Subcutaneous abdominal adipose tissue (tissue), 5 donors: Measurements from ENCODE around the gene SNED1.

ENCODE experiments used
- H3K27ac ChIP-seq: one replicate; pipeline ENCODE4 v1.7.0; 2013; ENCODE audit warnings: low read depth, mild to moderate bottlenecking, inconsistent platforms, low read length, moderate library complexity
- H3K27me3 ChIP-seq, 5 donors: one replicate each; pipeline ENCODE4 v1.7.0; 2013; ENCODE audit warnings: low read length in 5 of 5, inconsistent platforms in 1 of 5; ENCODE audit not compliant: control insufficient read depth in 5 of 5, insufficient read depth in 4 of 5
- H3K36me3 ChIP-seq, 5 donors: one replicate each; pipeline ENCODE4 v1.7.0; 2013; ENCODE audit warnings: low read length in 5 of 5; ENCODE audit not compliant: control insufficient read depth in 5 of 5, insufficient read depth in 5 of 5
- H3K4me1 ChIP-seq, 5 donors: one replicate each; pipeline ENCODE4 v1.7.0; 2013; ENCODE audit warnings: low read length in 5 of 5, mild to moderate bottlenecking in 3 of 5, moderate library complexity in 1 of 5; ENCODE audit not compliant: control insufficient read depth in 5 of 5, insufficient read depth in 5 of 5
- H3K4me3 ChIP-seq, 5 donors: one replicate each; pipeline ENCODE4 v1.7.0; 2013; ENCODE audit warnings: low read length in 5 of 5, low read depth in 1 of 5
- H3K9ac ChIP-seq, 5 donors: one replicate each; pipeline ENCODE4 v1.7.0; 2013; ENCODE audit warnings: low read length in 5 of 5, mild to moderate bottlenecking in 4 of 5, moderate library complexity in 3 of 5
- H3K9me3 ChIP-seq, 5 donors: one replicate each; pipeline ENCODE4 v1.7.0; 2013; ENCODE audit warnings: low read length in 5 of 5; ENCODE audit not compliant: control insufficient read depth in 5 of 5
- donor health status: healthy.
- donor health status: healthy.
- donor health status: healthy.
- donor health status: healthy.
- donor health status: healthy.

SNED1 gene

DNA sequence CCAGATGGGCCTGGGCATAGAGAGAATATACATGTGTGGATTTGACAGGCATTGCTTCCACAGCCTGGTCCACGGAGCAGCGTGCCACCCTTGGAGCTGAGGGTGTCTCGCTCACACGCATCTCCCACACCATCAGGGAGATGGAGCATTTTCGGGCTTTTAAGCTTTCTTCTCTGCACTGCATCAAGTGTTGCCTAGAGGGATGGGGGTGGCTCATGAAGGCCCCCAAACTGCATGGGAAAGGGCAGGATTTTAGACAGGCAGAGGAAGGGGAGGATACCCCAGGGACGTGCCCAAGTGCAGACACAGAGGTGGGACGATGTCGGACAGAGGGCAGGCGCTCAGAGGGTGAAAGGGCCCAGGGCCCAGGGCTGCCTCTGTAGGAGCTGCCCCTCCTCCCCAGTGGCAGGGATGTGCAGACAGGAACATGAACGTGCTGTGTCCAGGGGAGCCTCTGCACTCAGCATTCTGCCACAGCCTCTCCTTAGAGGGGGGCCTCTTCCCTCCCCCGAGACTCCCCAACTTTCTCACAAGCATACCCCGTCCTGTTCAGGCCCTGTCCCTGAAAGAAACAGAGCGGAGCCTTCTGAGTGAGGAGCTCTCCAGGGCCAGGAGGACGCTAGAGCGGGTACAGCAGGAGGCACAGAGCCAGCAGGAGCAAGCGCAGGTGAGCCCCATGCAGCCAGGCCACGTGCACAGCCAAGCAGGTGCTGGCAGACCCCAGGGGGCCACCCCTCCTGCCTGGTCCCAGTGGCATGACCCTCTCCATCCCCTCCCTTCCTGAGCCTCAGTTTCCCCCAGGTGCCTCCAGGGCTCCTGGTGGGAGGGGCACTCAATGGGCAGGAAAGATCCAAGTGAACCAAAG lies 42.9 kb upstream of the SNED1 start:
- no peaks in the 10 kb centered on the region for H3K9me3 ChIP-seq
- H3K9ac ChIP-seq: no peak overlapping the region
- H3K27me3 ChIP-seq: peaks cover 0 to 2% (median 0%) of the 10 kb centered on the region in 5 donors
- H3K36me3 ChIP-seq: no peaks in the 10 kb centered on the region
- no peak overlapping the region for H3K4me3 ChIP-seq
- no peak overlapping the region for H3K27ac ChIP-seq
- peaks cover 0 to 26% (median 17%) of the 10 kb centered on the region in 5 donors for H3K4me1 ChIP-seq

DNA sequence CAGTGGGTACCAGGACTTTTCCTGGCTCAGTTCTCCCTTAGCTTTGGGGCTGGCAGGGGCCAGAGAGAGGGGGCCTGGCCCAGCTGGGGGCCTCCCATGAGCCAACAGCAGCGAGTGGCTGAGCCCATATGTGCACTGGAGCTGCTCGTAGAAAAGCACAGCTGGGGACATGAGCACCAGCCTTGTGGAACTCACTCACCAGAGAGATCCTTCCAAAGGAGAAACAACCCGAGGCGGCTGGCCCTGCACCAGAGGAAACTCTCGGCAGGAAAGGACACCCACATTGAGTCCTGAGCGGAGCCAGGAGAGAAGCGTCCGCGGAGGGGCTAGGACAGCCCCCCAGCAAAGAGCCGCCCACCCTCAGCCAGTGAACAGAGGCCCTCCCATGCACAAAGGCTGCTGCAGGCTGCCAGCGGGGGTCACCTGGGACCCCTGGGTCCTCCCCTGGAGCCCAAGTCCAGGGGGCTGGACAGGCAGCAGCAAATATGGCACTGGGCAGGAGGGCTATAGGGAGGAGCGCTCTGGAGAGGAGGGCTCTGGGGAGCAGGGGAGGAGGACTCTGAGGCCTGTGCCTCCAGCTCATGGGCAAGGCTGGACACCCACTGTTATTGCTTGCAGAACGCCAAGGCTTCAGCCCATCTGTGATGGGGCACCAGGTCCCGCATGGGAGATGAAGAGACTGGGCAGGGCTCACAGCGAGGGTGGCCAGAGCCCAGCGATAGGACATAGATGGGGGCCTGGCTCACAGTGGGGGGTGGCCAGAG lies 42.1 kb upstream of the SNED1 start:
- H3K4me1 ChIP-seq: peaks cover 5 to 33% (median 22%) of the 10 kb centered on the region in 5 donors
- no peak overlapping the region for H3K27ac ChIP-seq
- no peak overlapping the region for H3K9ac ChIP-seq
- H3K4me3 ChIP-seq: no peak overlapping the region
- H3K9me3 ChIP-seq: no peaks in the 10 kb centered on the region
- no peaks in the 10 kb centered on the region for H3K36me3 ChIP-seq
- H3K27me3 ChIP-seq: no peaks in the 10 kb centered on the region

DNA sequence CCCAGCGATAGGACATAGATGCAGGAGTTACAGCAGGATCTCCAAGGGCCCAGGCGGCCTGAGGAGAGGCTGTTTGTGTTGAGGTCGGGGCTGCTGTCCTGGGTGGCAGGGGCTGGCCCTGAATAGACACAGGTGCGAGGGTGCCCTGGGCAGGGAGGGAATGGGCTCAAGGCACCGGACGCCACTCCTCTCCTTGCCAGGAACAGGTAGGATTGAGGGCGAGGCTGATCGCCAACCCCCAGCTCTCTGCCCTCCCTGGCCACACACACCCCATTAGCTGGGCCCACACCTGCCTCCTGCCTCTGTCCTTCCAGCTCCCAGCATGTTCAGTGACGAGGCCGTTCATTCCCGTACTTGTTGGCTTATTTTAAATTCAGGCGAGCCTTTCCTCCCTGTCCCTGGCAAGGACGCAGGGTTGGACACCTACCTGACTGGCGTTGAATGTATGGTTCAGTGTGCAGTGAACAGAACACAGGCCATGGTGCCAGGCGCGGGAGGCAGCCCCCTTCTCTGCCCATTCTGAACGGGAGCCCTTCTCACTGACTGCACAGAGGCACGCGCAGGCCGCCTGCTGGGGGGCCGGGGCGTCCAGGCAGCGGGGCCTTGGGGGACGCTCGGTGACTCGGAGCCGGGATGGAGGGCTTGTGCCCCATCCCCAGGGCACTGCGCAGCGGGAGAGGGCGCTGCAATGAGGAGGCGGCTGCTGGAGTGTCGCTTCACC lies 41.3 kb upstream of the SNED1 start:
- peaks cover 10 to 41% (median 29%) of the 10 kb centered on the region in 5 donors for H3K4me1 ChIP-seq
- no peak overlapping the region for H3K27ac ChIP-seq
- H3K36me3 ChIP-seq: no peaks in the 10 kb centered on the region
- no peak overlapping the region for H3K9ac ChIP-seq
- no peak overlapping the region for H3K4me3 ChIP-seq
- H3K27me3 ChIP-seq: no peaks in the 10 kb centered on the region
- no peaks in the 10 kb centered on the region for H3K9me3 ChIP-seq

DNA sequence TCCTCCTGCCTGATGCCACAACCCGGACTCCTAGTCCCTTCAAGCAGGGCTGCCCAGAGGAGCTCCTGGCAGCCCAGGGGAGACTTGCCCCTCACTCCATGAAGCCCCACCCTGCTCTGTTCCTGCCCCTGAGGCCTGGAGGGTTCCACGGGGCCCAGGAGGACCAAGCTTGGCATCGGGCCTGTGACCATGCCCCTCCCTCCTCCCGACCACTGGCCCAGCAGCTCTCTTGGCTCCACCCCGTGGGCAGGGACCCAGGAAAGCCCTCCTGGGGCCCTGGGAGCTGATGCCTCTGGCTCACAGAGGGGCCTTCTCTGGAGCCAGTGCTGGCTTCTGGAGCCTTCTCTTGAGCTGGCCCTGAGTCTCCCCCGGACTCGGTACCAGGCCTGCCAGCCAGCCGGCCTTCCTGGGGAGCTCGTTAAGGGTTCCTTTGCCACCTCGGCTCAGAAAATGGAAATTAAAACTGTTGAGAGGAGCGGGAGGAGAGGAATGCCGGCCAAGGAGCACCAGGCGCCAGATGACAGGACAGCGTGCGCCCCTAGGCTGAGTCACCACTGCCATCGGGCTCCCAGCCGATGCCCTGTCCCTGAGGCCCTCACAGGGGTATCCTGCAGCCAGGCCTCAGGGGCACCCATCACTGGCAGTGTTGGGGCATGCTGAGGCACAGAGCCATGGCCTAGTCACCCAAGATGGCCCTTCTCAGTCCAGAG lies 40.6 kb upstream of the SNED1 start:
- Histone ChIP-seq H3K9ac (no peak overlapping the region), H3K4me1 (peaks cover 10 to 47% (median 35%) of the 10 kb centered on the region in 5 donors), H3K27ac (no peak overlapping the region), H3K9me3 (no peaks in the 10 kb centered on the region), H3K4me3 (no peak overlapping the region), H3K36me3 (no peaks in the 10 kb centered on the region), H3K27me3 (no peaks in the 10 kb centered on the region)

DNA sequence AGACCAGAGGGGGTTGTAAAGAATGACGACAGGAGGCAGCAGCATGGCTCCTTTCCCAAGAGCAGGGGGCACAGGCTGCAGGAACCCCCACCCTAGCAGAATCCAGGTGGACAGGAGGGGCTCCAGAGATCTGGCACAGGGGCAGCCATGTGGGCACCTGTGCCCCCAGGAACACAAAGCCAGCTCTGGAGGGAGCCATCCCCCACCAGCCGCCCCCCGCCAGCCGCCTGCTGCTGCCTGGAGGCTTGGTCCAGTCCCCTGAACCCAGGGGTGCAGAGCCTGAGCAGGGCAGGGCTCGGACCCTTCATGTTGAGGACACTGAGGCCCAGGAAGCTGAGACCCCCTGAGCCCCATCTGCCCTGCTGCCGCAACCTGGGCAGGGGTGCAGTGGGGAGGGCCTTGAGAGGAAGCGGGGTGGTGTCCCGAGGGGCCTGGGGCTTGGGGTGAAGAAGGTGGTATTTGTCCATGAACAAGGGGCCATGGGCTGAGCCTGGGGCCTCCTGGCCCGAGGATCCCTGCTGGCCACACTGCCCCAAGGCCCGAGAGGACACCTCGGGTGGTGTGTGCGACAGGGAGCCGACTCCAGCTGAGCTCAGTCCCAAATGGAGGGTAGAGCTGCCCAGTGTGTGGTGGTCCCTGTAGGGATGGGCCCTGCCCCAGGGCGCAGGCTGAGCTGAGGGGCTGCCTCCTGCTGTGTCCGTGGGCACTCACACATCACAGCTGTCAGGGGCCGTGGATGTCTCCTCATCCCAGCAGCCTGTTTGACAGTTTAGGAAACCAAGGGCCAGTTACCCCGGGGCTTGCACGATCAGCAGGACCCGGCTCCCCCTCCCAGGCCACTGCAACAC lies 39.8 kb upstream of the SNED1 start:
- Histone ChIP-seq H3K4me3 (no peak overlapping the region), H3K27ac (no peak overlapping the region), H3K27me3 (no peaks in the 10 kb centered on the region), H3K36me3 (no peaks in the 10 kb centered on the region), H3K9ac (no peak overlapping the region), H3K4me1 (peaks cover 10 to 50% (median 36%) of the 10 kb centered on the region in 5 donors), H3K9me3 (no peaks in the 10 kb centered on the region)

DNA sequence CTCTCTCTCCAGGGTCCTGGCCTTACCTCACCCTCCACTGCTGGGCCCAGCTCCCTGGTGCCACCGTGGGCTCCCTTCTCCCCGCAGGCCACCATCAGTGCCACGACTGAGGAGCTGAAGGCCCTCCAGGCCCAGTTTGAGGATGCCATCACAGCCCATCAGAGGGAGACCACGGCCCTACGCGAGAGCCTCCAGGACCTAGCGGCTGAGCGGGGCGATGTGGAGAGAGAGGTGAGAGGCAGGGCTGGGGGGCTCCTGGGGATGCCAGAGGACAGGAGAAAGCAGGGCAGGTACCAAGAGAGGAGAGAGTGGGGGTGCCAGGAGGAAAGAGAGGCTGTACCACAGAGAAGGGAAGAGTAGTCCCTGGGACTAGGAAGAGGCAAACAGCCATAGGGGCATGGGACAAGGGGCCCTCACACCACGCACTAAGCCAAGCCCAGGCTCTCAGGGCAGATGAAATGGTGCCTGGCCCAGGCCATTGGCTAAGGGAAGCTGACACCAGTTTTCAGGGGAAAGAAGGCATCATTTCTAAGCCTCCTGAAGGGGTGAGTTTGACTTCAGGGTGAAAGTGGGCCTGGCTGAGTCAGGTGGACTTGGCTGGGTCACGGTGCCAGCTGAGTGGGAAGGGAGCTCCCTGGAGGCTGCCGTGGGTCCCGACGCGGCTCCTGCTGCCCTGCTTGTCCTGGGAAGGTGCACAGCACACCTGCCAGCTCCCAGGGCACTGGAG lies 39.0 kb upstream of the SNED1 start:
- Histone ChIP-seq H3K9ac (no peak overlapping the region), H3K27me3 (no peaks in the 10 kb centered on the region), H3K9me3 (no peaks in the 10 kb centered on the region), H3K36me3 (no peaks in the 10 kb centered on the region), H3K27ac (no peak overlapping the region), H3K4me3 (no peak overlapping the region), H3K4me1 (peaks cover 10 to 50% (median 36%) of the 10 kb centered on the region in 5 donors)

DNA sequence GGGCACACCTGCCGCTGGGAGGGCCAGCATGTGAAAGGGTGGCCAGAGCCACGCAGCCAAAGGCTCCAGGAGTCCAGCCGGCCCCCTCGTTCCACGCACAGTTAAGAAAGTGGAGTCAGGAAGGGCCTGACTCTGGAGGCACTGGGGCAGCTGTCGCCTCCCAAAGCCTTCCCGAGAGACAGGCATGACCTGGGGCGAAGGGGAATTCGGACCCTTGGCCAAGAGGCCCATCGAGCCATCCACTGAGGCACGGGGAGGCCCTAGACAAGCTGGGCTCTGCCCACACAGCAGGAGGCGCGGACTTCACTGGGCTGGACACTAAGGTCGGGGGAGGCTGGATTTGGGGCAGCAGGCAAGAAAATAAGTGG lies 38.5 kb upstream of the SNED1 start:
- Histone ChIP-seq H3K36me3 (no peaks in the 10 kb centered on the region), H3K9ac (peak overlapping the region in 1 of 5 donors; percentile 11), H3K27me3 (no peaks in the 10 kb centered on the region), H3K27ac (no peak overlapping the region), H3K4me3 (no peak overlapping the region), H3K9me3 (no peaks in the 10 kb centered on the region), H3K4me1 (peaks cover 10 to 55% (median 39%) of the 10 kb centered on the region in 5 donors)

DNA sequence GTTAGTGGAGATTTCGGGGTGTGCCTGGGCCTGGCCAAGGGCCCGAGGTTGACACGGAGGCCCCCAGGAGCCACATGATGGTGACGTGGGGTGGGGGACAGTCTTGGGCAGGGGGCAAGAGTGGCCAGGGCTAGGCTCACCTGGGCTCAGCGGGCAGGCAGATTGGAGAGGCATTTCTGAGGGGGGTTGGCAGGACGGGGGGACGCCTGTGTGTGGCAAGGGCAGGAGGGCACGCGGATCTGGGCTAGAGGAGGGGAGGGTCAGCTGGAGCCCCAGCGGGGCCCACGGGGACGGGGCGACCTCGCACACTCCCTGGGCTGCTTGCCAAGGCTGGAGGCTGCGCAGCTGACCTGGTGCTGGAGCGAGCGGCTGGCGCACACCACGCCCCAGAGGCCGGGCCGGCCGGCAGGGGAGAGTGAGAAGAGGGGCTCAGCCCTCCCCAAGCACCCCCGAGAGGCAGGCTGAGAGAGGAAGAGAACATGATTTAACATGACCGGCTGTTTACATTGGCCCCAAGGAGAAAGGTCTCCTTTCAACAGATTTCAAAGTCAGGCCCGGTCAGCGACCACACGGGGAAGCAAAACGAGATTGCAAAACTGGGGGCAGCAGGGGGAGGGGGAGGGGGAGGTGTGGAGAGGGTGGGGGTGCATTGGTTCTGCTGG lies 38.0 kb upstream of the SNED1 start:
- peaks cover 10 to 60% (median 44%) of the 10 kb centered on the region in 5 donors for H3K4me1 ChIP-seq
- H3K27me3 ChIP-seq: no peaks in the 10 kb centered on the region

More for the DNA sequence above, 38.0 kb upstream of the SNED1 start:
- H3K9ac ChIP-seq: peak overlapping the region in 1 of 5 donors; percentile 11
- H3K4me3 ChIP-seq: peak overlapping the region in 2 of 5 donors; percentile 9 to 17
- H3K27ac ChIP-seq: no peak overlapping the region
- no peaks in the 10 kb centered on the region for H3K36me3 ChIP-seq
- no peaks in the 10 kb centered on the region for H3K9me3 ChIP-seq
